Ovary (tissue), 9 donors: ENCODE results near the gene PSTPIP1. TPM values are rescaled to one million over a fixed set of nuclear protein-coding genes. Genes with fewer than 3 reads are reported as not detected.

Experiments
- DNase-seq, 5 donors: peaks; one replicate each; pipeline ENCODE4 v3.0.0-alpha.2; 2019 to 2020
- H3K27ac ChIP-seq, 2 donors: fragments of 200-600 bp; one replicate each; pipeline versions ENCODE4 v1.5.1 to v1.8.0; 2019 to 2022
- H3K27me3 ChIP-seq: fragments of 200-600 bp; one replicate; pipeline ENCODE4 v1.8.0; 2022
- H3K36me3 ChIP-seq: fragments of 200-600 bp; sonication (generic); one replicate; pipeline ENCODE4 v1.5.1; 2019
- H3K4me1 ChIP-seq: one replicate; pipeline ENCODE4 v1.8.1; 2013; ENCODE audit warnings: mild to moderate bottlenecking, moderate library complexity; ENCODE audit not compliant: insufficient read depth
- H3K4me3 ChIP-seq: fragments of 200-600 bp; sonication (generic); one replicate; pipeline ENCODE4 v1.5.1; 2017
- H3K9me3 ChIP-seq, 2 donors: fragments of 200-600 bp in 1 of 2; sonication (generic) in 1 of 2; one replicate each; pipeline versions ENCODE4 v1.5.1 to v1.8.1; 2013 to 2019; ENCODE audit warnings: mild to moderate bottlenecking in 1 of 2, moderate library complexity in 1 of 2
- EP300 ChIP-seq: sonication (generic); formaldehyde crosslinking; IDR thresholded peaks from one replicate; pipeline ENCODE4 v1.6.1; 2017; ENCODE audit warnings: antibody characterized with exemption
- POLR2A ChIP-seq: fragments of 450-650 bp; IDR thresholded peaks from one replicate; pipeline ENCODE4 v1.6.1; 2017; ENCODE audit warnings: antibody characterized with exemption, mild to moderate bottlenecking, moderate library complexity
- WGBS, 3 donors: extraction: QIAGEN DNeasy Blood & Tissue Kit in 1 of 3; methylation state at CpG; one replicate each; pipeline versions ENCODE4 v1.1.5 to v1.1.7; 2013 to 2017; 5-methylcytosine and 5-hydroxymethylcytosine counted together
- intact Hi-C, 4 donors: fragments of 100-400 bp; cut with DNase I; formaldehyde crosslinking; loops; one replicate each; pipeline versions ENCODE4 v1.11.0 to v1.15.1; 2022 to 2023
- polyA plus RNA-seq, 2 donors: library from polyadenylated mRNA; stranded (reverse); fragments of 200-250 nt in 1 of 2; fragments of 350-450 nt in 1 of 2; fragmentation: Illumina TruSeq in 1 of 2; extraction: RNeasy Lipid Tissue Mini Kit (QIAGEN cat#74804) in 1 of 2; gene quantifications; one replicate each; pipeline ENCODE4 v1.2.3, GENCODE V29; 2013 to 2014
- total RNA-seq, 7 donors: library from RNA; depleted of rRNA in 2 of 7; stranded (reverse); fragments of >200 nt in 2 of 7; fragmentation: NEBNext Ultra II Directional in 3 of 7; extraction: Animal tissue kit (Norgen Biotek cat#: 25700) in 3 of 7; gene quantifications; one replicate each; pipeline versions ENCODE4 v1.1.0 to v1.2.4, GENCODE V29; 2016 to 2023
- TF ChIP-seq, protein P1 (sequence below), 3 donors: fragments of 450-650 bp in 2 of 3; fragments of 200-600 bp in 1 of 3; IDR thresholded peaks; one replicate each; pipeline versions ENCODE4 v1.5.1 to v1.8.0; 2016 to 2022; ENCODE audit warnings: antibody characterized with exemption in 3 of 3, mild to moderate bottlenecking in 1 of 3
- donor health status: DM: no; HTN: no; CAD: no; lungs with moderate emphysema.
- donor health status: DM: no; HTN: no; CAD: no.
- donor health status: Bipolar disorder and iron deficiency.
- donor health status: DM: yes; HTN: yes; CAD: no.
- donor health status: DM: no; HTN: no; CAD: no.
- donor health status: DM: yes; HTN: yes; CAD: no.

Gene PSTPIP1
- total and polyA plus RNA-seq, 9 donors: 1.4 to 10.9 (median 2.5) TPM

DNA sequence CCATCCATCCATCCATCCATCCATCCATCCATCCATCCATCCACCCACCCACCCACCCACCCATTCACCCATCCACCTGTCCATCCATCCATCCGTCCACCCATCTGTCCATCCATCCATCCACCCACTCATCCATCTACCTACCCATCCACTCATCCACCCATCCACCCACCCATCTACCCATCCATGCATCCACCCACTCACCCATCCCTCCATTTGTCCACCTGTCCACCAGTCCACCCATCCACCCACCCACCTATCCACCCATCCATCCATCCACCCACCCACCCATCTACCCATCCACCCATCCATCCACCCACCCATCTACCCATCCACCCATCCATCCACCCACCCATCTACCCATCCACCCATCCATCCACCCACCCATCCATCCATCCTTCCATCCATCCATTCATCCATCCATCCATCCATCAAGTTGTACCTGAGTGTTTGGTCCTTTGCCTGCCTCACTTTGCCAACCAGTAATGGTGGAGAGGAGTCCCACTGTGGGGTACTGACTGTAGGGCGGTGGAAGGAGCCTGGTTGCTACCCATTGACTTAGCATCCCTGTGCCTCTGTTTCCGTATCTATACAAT, 17.3 kb downstream of the PSTPIP1 start:
- DNase-seq: no peak
- no peak overlapping the region for H3K27ac ChIP-seq
- H3K36me3 ChIP-seq: no peaks in the 10 kb centered on the region

DNA sequence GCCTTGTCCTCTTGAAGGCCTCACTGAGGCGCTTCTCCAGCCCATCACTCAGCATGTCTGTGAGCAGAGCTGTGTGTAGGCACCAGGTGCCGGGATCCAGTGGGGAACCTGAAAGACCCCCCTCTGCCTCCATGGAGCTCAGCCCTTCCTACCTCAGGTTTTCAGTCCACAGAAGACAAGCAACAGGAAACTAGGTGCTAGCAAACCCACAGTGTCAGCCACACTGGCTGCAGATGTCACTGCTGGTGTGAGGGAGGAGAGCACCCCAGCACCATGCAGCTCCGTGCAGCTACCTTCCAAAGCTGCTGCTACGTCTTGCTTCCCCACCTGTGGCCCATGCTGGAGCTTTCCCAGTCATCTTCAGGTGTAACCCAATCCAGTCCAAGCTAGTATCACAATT, 17.9 kb downstream of the PSTPIP1 start:
- Histone ChIP-seq H3K4me3 (no peak overlapping the region), H3K9me3 (no peaks in the 10 kb centered on the region), H3K27ac (no peak overlapping the region), H3K36me3 (no peaks in the 10 kb centered on the region), H3K4me1 (peaks cover 2% of the 10 kb centered on the region), H3K27me3 (no peaks in the 10 kb centered on the region)
- intact Hi-C loops: no loop called here
- TF ChIP-seq EP300: no peak
- TF ChIP-seq, protein P1, sequence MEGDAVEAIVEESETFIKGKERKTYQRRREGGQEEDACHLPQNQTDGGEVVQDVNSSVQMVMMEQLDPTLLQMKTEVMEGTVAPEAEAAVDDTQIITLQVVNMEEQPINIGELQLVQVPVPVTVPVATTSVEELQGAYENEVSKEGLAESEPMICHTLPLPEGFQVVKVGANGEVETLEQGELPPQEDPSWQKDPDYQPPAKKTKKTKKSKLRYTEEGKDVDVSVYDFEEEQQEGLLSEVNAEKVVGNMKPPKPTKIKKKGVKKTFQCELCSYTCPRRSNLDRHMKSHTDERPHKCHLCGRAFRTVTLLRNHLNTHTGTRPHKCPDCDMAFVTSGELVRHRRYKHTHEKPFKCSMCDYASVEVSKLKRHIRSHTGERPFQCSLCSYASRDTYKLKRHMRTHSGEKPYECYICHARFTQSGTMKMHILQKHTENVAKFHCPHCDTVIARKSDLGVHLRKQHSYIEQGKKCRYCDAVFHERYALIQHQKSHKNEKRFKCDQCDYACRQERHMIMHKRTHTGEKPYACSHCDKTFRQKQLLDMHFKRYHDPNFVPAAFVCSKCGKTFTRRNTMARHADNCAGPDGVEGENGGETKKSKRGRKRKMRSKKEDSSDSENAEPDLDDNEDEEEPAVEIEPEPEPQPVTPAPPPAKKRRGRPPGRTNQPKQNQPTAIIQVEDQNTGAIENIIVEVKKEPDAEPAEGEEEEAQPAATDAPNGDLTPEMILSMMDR (IDR thresholded peaks at IDR 0.05): no peak
- WGBS, 3 donors: 67 to 72% (median 68%) methylated on average over 4 of the region's 4 CpGs
- no peak for DNase-seq

More for the DNA sequence above, 17.3 kb downstream of the PSTPIP1 start:
- Histone ChIP-seq H3K4me1 (no peaks in the 10 kb centered on the region), H3K4me3 (no peak overlapping the region), H3K27me3 (no peaks in the 10 kb centered on the region), H3K9me3 (no peaks in the 10 kb centered on the region)
- WGBS, 3 donors: 91 to 100% (median 94%) methylated on average over 3 of the region's 3 CpGs
- intact Hi-C loops: no loop called here
- TF ChIP-seq, protein P1 (IDR thresholded peaks at IDR 0.05): no peak
- TF ChIP-seq POLR2A: no peak
- TF ChIP-seq EP300: no peak

- peaks cover 2% of the 10 kb centered on the region for H3K4me1 ChIP-seq
- 80 to 81% (median 81%) methylated on average over 6 of the region's 6 CpGs for WGBS, 3 donors
- no peak for TF ChIP-seq EP300
- TF ChIP-seq POLR2A: no peak
- TF ChIP-seq, protein P1 (IDR thresholded peaks at IDR 0.05): no peak
- intact Hi-C loops: no loop called here
- H3K36me3 ChIP-seq: no peaks in the 10 kb centered on the region
- H3K4me3 ChIP-seq: no peak overlapping the region
- H3K27ac ChIP-seq: no peak overlapping the region
- no peaks in the 10 kb centered on the region for H3K9me3 ChIP-seq
- no peaks in the 10 kb centered on the region for H3K27me3 ChIP-seq
- no peak for DNase-seq
These were observed 18.8 kb downstream of the PSTPIP1 start for GRCh38 chr15:77013776-77014131.

DNA sequence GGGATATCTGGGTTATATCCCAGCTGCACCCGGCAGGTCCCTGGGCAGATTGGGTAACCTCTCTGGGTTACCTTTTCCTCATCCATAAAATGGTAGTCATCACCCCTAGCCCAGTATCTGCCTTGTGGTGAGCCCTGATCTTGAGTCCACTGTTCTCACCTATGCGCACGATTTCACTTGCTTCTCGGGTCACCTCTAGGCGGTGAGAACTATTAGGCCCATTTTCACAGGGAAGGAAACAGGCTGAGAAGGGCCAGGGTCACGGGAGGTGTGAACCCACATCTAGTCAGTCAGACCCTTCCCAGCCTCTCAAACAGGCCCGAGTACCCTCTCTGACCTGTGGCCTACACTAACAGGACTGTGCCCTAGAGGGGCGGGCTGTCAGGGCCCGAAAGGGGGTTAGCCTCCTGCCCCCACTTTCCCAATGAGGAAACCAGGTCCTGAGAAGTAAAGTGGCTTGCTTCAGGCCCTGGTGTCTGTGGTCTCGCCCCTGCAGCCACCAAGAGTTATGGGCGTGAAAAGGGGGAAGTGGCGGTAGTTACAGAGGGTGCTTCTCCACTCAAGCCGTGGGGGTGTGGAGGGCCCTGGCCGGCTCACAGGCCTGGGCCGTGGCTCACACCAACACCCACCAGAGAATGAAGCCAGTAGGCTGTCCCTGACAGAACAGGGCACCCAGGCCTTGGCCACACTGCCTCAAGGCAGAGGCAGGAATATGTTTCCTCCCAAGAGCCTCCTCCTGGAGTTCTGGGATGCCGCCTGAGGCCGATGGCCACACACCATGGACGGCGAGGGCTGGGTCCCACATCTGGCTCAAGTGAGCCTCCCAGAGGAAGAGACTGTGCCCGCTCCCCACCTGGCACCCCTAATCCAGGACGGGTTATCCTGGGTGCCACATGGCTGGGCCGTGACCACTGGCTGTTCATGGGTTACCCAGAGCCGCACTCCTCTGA, 19.5 kb downstream of the PSTPIP1 start:
- intact Hi-C loops: no loop called here
- Histone ChIP-seq H3K4me3 (no peak overlapping the region), H3K9me3 (no peaks in the 10 kb centered on the region), H3K36me3 (no peaks in the 10 kb centered on the region), H3K27me3 (no peaks in the 10 kb centered on the region), H3K27ac (no peak overlapping the region), H3K4me1 (peaks cover 2% of the 10 kb centered on the region)
- no peak for DNase-seq
- 81 to 88% (median 87%) methylated on average over 21 to 23 of the region's 23 CpGs for WGBS, 3 donors
- no peak for TF ChIP-seq EP300
- TF ChIP-seq POLR2A: no peak
- TF ChIP-seq, protein P1 (IDR thresholded peaks at IDR 0.05): no peak
